GM12801 (cell line): ENCODE data around the gene UNC93A.

Experiments
- CTCF ChIP-seq: IDR thresholded peaks from one replicate; pipeline ENCODE4 v1.5.1; 2011; ENCODE audit warnings: control low read depth; ENCODE audit not compliant: insufficient read length; ENCODE audit errors: extremely low read depth

UNC93A gene

GRCh38 chr6:167308207-167308606 lies 17.1 kb downstream of the UNC93A start:
- no peak for TF ChIP-seq CTCF

GRCh38 chr6:167311286-167311685 lies 20.2 kb downstream of the UNC93A start:
- TF ChIP-seq CTCF, result no peak

GRCh38 chr6:167314180-167314821 lies 23.2 kb downstream of the UNC93A start:
- no peak for TF ChIP-seq CTCF

GRCh38 chr6:167317172-167317571 lies 26.1 kb downstream of the UNC93A start:
- no peak for TF ChIP-seq CTCF

- no peak for TF ChIP-seq CTCF
Observed at GRCh38 chr6:167323111-167323510, 32.0 kb downstream of the UNC93A start.

- TF ChIP-seq CTCF, result no peak
Observed at GRCh38 chr6:167324111-167324510, 33.0 kb downstream of the UNC93A start.

GRCh38 chr6:167325766-167326165 lies 34.7 kb downstream of the UNC93A start:
- TF ChIP-seq CTCF, result no peak

- no peak for TF ChIP-seq CTCF
Observed at GRCh38 chr6:167327391-167327790, 36.3 kb downstream of the UNC93A start.
